Osteoblast (primary cell): Measurements from ENCODE around the gene TM4SF1. TPM values are rescaled to one million over a fixed set of nuclear protein-coding genes. Genes with fewer than 3 reads are reported as not detected.
A peak's percentile ranks its signal among the peaks of the same experiment; 100 is the strongest.

Experiments
- DNase-seq: peaks from one replicate; pipeline ENCODE4 v3.0.0; 2011; ENCODE audit warnings: low spot score, mixed read lengths; ENCODE audit not compliant: insufficient read length; ENCODE audit errors: missing footprints
- H2AFZ ChIP-seq: 2 replicates; pipeline ENCODE4 v1.6.0; 2011; ENCODE audit warnings: mild to moderate bottlenecking, low read length
- H3K27ac ChIP-seq: 2 replicates; pipeline ENCODE4 v1.5.1; 2011; ENCODE audit warnings: mild to moderate bottlenecking, low read depth, low read length, moderate library complexity
- H3K27me3 ChIP-seq: 2 replicates; pipeline ENCODE4 v1.6.0; 2012; ENCODE audit warnings: mild to moderate bottlenecking, control low read depth, inconsistent platforms, low read length, moderate library complexity; ENCODE audit not compliant: insufficient read depth
- H3K36me3 ChIP-seq: 2 replicates; pipeline ENCODE4 v1.5.1; 2011; ENCODE audit warnings: mild to moderate bottlenecking, low read length, control low read depth, moderate library complexity; ENCODE audit not compliant: insufficient read depth
- H3K4me1 ChIP-seq: 2 replicates; pipeline ENCODE4 v1.5.1; 2011; ENCODE audit warnings: mild to moderate bottlenecking, low read length, control low read depth, moderate library complexity; ENCODE audit not compliant: insufficient read depth
- H3K4me2 ChIP-seq: 2 replicates; pipeline ENCODE4 v1.6.0; 2011; ENCODE audit warnings: mild to moderate bottlenecking, low read length; ENCODE audit not compliant: insufficient read depth
- H3K4me3 ChIP-seq: fragments of 200-600 bp; sonication (generic); 3 replicates; pipeline ENCODE4 v1.5.1; 2012; ENCODE audit warnings: mild to moderate bottlenecking, low read length, inconsistent platforms; ENCODE audit not compliant: insufficient read depth
- H3K79me2 ChIP-seq: 2 replicates; pipeline ENCODE4 v1.6.0; 2012; ENCODE audit warnings: mild to moderate bottlenecking, low read length, control low read depth, inconsistent platforms; ENCODE audit not compliant: insufficient read depth
- H3K9me3 ChIP-seq: 2 replicates; pipeline ENCODE4 v1.5.1; 2011; ENCODE audit warnings: low read depth, low read length, control low read depth
- H4K20me1 ChIP-seq: 2 replicates; pipeline ENCODE4 v1.6.0; 2012; ENCODE audit warnings: mild to moderate bottlenecking, low read length, control low read depth; ENCODE audit not compliant: insufficient read depth
- total RNA-seq: library from RNA; depleted of rRNA; stranded (reverse); fragments of >200 nt; gene quantifications from 2 replicates; pipeline ENCODE4 v1.2.3, GENCODE V29; 2012
- TF ChIP-seq, protein P1 (sequence below): IDR thresholded peaks from 2 replicates; pipeline ENCODE4 v1.5.1; 2011; ENCODE audit warnings: mild to moderate bottlenecking, low read depth, low read length, moderate library complexity; ENCODE audit errors: extremely low read depth

The TM4SF1 gene
- total RNA-seq, 1 donor = 210 TPM

DNA sequence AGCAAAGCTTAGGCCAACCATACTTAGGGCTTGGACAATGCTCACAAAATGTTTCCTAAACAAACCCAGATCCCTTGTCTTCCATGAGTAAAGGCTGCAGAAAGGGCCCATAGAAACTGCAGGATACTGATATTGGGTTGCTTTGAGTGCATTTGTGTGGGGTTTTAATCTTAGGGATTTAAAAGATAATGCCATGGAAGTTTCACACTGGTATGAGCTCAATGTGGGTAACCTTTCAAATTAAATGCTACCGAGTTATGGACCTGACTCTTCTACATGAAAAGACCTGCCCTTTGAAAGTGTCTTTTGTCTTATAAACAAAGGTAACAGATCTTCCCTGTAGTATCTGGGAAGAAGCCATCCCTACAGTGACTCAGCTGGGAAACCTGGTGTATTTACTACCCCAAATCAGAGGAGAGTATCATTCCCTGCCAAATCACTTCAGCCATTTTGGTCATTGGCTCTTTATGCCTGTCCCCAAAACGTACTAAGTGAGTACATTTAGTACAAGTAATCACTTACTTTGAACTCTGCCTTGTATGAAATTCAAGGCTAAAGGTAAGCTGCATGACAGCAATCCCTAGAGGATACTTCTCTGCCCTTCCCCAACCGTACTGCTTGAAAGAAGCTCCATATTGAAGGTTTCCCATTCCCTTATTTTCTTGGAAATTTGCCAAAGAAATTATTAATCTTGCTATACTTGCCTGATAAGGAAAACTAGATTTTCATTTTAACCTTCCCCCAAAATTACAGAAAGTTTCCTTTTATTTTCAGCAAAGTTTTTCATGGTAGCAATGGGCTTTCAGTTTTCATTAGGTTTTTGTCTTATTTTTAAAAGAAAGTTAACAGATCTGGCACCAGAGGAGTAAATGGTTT is 7.2 kb downstream of the TM4SF1 start:
- Histone ChIP-seq H4K20me1 (no peaks in the 10 kb centered on the region), H3K4me2 (no peak overlapping the region), H3K4me1 (peaks cover 49% of the 10 kb centered on the region), H3K4me3 (no peak overlapping the region), H3K79me2 (peaks cover 8% of the 10 kb centered on the region), H3K9me3 (no peaks in the 10 kb centered on the region), H3K27me3 (no peaks in the 10 kb centered on the region), H3K27ac (peak overlapping the region; percentile 25), H2AFZ (no peak overlapping the region), H3K36me3 (peaks cover 59% of the 10 kb centered on the region)
- DNase-seq = no peak
- TF ChIP-seq, protein P1, sequence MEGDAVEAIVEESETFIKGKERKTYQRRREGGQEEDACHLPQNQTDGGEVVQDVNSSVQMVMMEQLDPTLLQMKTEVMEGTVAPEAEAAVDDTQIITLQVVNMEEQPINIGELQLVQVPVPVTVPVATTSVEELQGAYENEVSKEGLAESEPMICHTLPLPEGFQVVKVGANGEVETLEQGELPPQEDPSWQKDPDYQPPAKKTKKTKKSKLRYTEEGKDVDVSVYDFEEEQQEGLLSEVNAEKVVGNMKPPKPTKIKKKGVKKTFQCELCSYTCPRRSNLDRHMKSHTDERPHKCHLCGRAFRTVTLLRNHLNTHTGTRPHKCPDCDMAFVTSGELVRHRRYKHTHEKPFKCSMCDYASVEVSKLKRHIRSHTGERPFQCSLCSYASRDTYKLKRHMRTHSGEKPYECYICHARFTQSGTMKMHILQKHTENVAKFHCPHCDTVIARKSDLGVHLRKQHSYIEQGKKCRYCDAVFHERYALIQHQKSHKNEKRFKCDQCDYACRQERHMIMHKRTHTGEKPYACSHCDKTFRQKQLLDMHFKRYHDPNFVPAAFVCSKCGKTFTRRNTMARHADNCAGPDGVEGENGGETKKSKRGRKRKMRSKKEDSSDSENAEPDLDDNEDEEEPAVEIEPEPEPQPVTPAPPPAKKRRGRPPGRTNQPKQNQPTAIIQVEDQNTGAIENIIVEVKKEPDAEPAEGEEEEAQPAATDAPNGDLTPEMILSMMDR = no peak

DNA sequence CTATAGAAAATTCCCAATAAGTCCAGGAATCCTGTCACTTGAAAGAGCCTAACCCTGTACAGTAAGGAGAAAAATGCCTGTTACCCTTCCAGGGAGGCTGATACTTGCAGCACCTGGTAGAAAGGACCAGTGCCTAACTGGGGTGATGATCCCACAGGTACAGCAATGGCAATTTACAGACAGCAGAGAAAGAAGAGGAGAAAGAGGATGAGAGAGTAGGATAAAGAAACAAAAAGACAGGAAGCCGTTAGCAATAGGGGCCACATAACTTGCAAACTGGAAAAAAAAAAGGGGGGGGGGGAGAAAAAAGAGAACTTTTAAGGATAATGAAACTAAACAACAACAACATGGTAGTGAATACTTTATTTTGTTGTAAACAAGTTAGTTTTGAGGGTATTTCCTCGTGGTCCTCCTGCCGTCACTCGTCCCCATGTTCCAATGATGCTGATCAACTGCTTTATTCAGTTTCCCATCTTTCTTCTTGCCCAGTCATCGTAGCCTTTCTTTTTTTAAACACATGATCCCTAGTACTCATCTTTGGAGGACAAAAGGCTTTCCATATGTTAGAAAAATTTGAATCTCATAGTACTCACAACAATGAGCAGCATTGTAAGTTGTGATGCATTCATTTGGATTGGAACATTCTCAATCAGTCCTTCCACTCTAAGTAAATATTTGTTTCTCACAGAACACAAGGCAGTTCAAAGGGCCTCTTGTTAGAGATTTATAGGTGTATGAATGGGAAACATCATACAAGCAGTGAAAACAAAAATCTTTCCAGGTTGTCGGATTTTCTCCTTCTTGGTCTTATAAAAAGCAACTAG is 8.6 kb downstream of the TM4SF1 start:
- Histone ChIP-seq H3K9me3 (no peaks in the 10 kb centered on the region), H3K4me3 (no peak overlapping the region), H4K20me1 (no peaks in the 10 kb centered on the region), H3K79me2 (peaks cover 2% of the 10 kb centered on the region), H3K4me2 (no peak overlapping the region), H2AFZ (no peak overlapping the region), H3K36me3 (peaks cover 45% of the 10 kb centered on the region), H3K4me1 (peaks cover 35% of the 10 kb centered on the region), H3K27ac (peak overlapping the region; percentile 15), H3K27me3 (no peaks in the 10 kb centered on the region)
- TF ChIP-seq, protein P1 = no peak
- no peak for DNase-seq

DNA sequence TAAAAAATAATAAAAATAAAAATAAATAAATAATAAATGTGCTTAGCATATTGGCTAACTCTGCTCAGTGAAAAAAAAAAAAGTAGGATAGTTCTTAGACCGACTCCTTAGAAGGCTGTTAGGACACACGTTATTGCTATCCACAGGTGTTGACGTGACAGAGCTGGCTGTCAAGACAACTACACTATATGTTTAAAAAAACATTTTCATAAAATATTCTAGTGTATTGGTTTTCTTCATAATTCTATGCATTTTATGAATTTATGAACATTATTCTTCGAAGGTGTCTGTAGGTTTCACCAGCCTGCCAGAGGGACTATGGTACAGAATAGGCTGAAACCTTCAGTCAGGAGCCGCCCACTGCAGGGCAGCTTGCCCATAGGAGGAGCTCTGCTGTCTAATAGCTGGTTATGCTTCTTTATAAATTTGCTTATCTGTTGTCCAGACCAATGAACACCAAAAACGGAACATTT is 9.2 kb downstream of the TM4SF1 start:
- DNase-seq = no peak
- Histone ChIP-seq H3K4me1 (peaks cover 29% of the 10 kb centered on the region), H3K27ac (peak overlapping the region; percentile 15)

More for the DNA sequence above, 9.2 kb downstream of the TM4SF1 start:
- Histone ChIP-seq H3K9me3 (no peaks in the 10 kb centered on the region), H3K4me3 (no peak overlapping the region), H3K79me2 (peaks cover 2% of the 10 kb centered on the region), H3K4me2 (no peak overlapping the region), H4K20me1 (no peaks in the 10 kb centered on the region), H3K27me3 (no peaks in the 10 kb centered on the region), H3K36me3 (peaks cover 41% of the 10 kb centered on the region), H2AFZ (no peak overlapping the region)
- TF ChIP-seq, protein P1 = no peak
